ENCODE data around the gene SEC22A. TPM values are rescaled to one million over a fixed set of nuclear protein-coding genes. Genes with fewer than 3 reads are reported as not detected.

The SEC22A gene
- total and polyA plus RNA-seq, 5 experiments from 2014 or later: 6.7 to 19.8 (median 12.7) TPM

- Mint-ChIP-seq H3K4me3 (no peak overlapping the region), H3K27me3 (peaks cover 1 to 19% (median 8%) of the 10 kb centered on the region in 5 donors), H3K27ac (no peak overlapping the region), H3K9me3 (no peaks in the 10 kb centered on the region), H3K36me3 (no peaks in the 10 kb centered on the region), H3K4me1 (no peaks in the 10 kb centered on the region)
- ATAC-seq (no peak), DNase-seq (peak in 1 of 10 donors; percentile 44)
- POLR2A ChIA-PET: interaction anchor here (0.6 kb wide), 2 partner anchors 79 to 179 kb away, joined by 3 read pairs; no protein-coding TSS in a partner anchor
Observed at GRCh38 chr3:123305192-123305591, 103.4 kb downstream of the SEC22A start.

- Mint-ChIP-seq H3K36me3 (no peaks in the 10 kb centered on the region), H3K9me3 (no peaks in the 10 kb centered on the region), H3K27ac (no peak overlapping the region), H3K4me1 (no peaks in the 10 kb centered on the region), H3K4me3 (no peak overlapping the region), H3K27me3 (peaks cover 1 to 19% (median 8%) of the 10 kb centered on the region in 5 donors)
- DNase-seq: no peak
- POLR2A ChIA-PET: no interaction called here
- no peak for ATAC-seq
Observed at GRCh38 chr3:123307064-123307463, 105.3 kb downstream of the SEC22A start.

DNA sequence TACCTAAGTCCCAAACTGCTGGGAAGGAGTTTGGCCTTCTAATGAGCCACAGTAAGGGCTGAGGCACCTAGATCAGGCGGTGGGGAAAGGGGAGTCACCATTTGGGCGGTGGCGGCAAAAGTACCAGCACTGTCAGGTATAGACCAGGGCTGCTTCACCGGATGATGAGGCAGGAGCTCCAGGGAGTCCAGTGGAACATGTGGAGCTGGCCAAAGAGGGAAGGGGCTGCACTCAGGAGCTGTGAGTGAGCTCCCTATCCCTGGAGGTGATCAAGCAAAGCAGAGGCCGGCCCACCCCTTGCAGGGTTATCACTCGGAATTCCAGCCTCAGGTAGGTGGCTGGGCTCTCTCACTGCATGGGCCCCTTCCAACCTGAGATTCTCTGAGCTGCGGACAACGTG is 108.4 kb downstream of the SEC22A start:
- no peak for DNase-seq
- H3K9me3 Mint-ChIP-seq: no peaks in the 10 kb centered on the region
- H3K27ac Mint-ChIP-seq: no peak overlapping the region
- H3K36me3 Mint-ChIP-seq: no peaks in the 10 kb centered on the region
- ATAC-seq: no peak
- H3K4me3 Mint-ChIP-seq: no peak overlapping the region
- peaks cover 0 to 2% (median 0%) of the 10 kb centered on the region in 4 donors for H3K4me1 Mint-ChIP-seq
- peaks cover 0 to 13% (median 5%) of the 10 kb centered on the region in 5 donors for H3K27me3 Mint-ChIP-seq
- POLR2A ChIA-PET: no interaction called here

GRCh38 chr3:123310741-123311140 is 109.0 kb downstream of the SEC22A start:
- no peaks in the 10 kb centered on the region for H3K36me3 Mint-ChIP-seq
- DNase-seq (no peak), ATAC-seq (no peak)
- H3K4me1 Mint-ChIP-seq: peaks cover 0 to 2% (median 0%) of the 10 kb centered on the region in 4 donors
- H3K9me3 Mint-ChIP-seq: no peaks in the 10 kb centered on the region
- no peak overlapping the region for H3K4me3 Mint-ChIP-seq
- no peak overlapping the region for H3K27ac Mint-ChIP-seq
- POLR2A ChIA-PET: no interaction called here
- peaks cover 0 to 12% (median 5%) of the 10 kb centered on the region in 5 donors for H3K27me3 Mint-ChIP-seq

- no peaks in the 10 kb centered on the region for H3K9me3 Mint-ChIP-seq
- H3K4me3 Mint-ChIP-seq: no peak overlapping the region
- no peaks in the 10 kb centered on the region for H3K36me3 Mint-ChIP-seq
- POLR2A ChIA-PET: no interaction called here
- peaks cover 0 to 2% (median 0%) of the 10 kb centered on the region in 4 donors for H3K4me1 Mint-ChIP-seq
- ATAC-seq: no peak
- DNase-seq: no peak
- peaks cover 0 to 10% (median 5%) of the 10 kb centered on the region in 5 donors for H3K27me3 Mint-ChIP-seq
- no peak overlapping the region for H3K27ac Mint-ChIP-seq
Observed at GRCh38 chr3:123311201-123311600, 109.5 kb downstream of the SEC22A start.

DNA sequence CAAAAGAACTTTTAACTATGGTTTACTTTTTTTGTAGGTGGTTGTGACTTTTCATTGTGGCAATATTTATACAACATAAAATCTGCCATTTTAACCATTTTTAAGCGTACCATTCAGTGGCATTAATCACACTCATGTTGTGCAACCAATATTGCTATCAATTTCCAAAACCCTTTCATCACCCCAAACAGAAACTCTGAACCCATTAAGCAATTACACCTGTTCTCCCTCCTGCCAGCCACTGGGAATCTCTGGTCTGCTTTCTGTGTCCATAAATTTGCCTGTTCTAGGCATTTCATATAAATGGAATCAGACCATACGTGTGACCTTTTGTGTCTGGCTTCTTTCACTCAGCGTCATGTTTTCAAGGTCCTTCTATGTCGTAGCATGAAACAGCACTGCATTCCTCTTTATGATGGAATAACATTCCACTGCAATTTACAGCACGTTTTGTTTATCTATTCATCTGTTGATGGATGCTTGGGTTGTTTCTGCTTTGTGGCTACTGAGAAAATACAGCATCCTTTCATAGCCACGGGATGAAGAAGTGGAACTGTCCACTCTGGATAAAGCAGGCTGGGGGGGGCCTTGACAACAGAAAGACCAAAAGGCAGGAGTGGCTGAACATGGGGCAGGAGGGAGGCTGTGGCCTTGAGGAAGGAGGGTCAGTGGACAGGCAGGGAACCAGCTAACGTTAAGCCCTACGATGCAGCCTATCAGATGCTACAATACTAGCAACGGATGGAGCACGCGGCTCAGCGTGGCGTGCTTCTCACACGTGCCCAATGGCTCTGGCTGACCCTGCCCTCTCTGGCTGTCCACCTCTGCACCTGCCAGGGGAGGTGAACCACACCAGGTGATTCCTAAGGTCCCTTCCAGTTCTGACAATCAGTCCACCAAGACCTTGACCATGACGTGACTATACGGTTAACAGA is 110.9 kb downstream of the SEC22A start:
- Mint-ChIP-seq H3K27ac (no peak overlapping the region), H3K9me3 (no peaks in the 10 kb centered on the region), H3K4me1 (peaks cover 0 to 2% (median 0%) of the 10 kb centered on the region in 4 donors), H3K27me3 (peaks cover 0 to 10% (median 5%) of the 10 kb centered on the region in 5 donors), H3K4me3 (no peak overlapping the region), H3K36me3 (no peaks in the 10 kb centered on the region)
- no peak for ATAC-seq
- no peak for DNase-seq
- POLR2A ChIA-PET: no interaction called here

DNA sequence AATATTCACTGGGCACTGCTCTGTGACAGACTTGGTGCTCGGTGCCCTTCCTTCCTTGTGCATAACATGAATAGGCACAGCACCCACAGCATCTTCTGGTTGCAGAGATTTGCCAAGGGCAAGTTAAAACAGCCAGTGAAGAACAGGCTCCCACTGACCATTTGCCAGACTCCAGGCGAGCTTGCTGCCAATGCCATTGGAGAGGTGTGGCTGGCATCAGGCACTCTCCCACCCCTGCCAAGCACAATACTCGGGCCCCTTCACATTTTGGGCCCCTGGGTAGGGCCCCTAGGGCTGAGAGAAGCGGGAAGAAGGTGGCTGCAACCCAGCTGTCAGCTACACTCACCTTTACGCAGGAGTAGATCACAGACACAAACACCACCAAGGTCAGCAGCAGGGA is 112.1 kb downstream of the SEC22A start:
- peaks cover 0 to 2% (median 0%) of the 10 kb centered on the region in 4 donors for H3K4me1 Mint-ChIP-seq
- no peaks in the 10 kb centered on the region for H3K36me3 Mint-ChIP-seq
- no peaks in the 10 kb centered on the region for H3K9me3 Mint-ChIP-seq
- no peak overlapping the region for H3K27ac Mint-ChIP-seq
- DNase-seq: no peak
- POLR2A ChIA-PET: no interaction called here
- peaks cover 0 to 17% (median 4%) of the 10 kb centered on the region in 5 donors for H3K27me3 Mint-ChIP-seq
- ATAC-seq: no peak
- H3K4me3 Mint-ChIP-seq: no peak overlapping the region

- no peaks in the 10 kb centered on the region for H3K9me3 Mint-ChIP-seq
- H3K27ac Mint-ChIP-seq: peak overlapping the region in 1 of 10 donors; percentile 6
- POLR2A ChIA-PET: no interaction called here
- DNase-seq (no peak), ATAC-seq (no peak)
- H3K36me3 Mint-ChIP-seq: no peaks in the 10 kb centered on the region
- H3K27me3 Mint-ChIP-seq: peaks cover 0 to 15% (median 4%) of the 10 kb centered on the region in 5 donors
- H3K4me1 Mint-ChIP-seq: peaks cover 0 to 2% (median 0%) of the 10 kb centered on the region in 4 donors
- no peak overlapping the region for H3K4me3 Mint-ChIP-seq
Observed at GRCh38 chr3:123314359-123315270, 112.9 kb downstream of the SEC22A start.

GRCh38 chr3:123315271-123315595 is 113.5 kb downstream of the SEC22A start:
- no peak for DNase-seq
- Mint-ChIP-seq H3K4me1 (peaks cover 0 to 2% (median 0%) of the 10 kb centered on the region in 4 donors), H3K9me3 (no peaks in the 10 kb centered on the region), H3K27ac (no peak overlapping the region), H3K4me3 (no peak overlapping the region), H3K27me3 (peaks cover 0 to 13% (median 4%) of the 10 kb centered on the region in 5 donors), H3K36me3 (no peaks in the 10 kb centered on the region)
- no peak for ATAC-seq
- POLR2A ChIA-PET: no interaction called here

DNA sequence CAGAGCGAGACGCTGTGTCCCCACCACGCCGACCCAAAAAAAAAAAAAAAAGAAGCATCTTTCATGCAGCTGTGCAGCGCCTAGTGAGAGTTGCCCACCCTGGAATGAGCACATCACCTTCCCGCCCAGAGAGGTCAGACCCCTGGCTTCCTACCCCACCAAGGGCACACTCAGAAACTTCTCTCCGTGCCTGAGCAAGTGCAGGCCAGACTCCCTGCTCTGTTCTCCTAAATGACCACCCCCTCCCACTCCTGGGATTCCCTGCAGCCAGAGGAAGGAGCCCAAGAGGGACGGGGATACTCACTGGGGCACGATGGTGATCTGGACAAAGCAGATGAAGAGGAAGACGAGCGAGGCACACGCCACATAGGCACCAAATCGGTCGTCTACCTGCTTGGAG is 116.0 kb downstream of the SEC22A start:
- POLR2A ChIA-PET: no interaction called here
- DNase-seq (no peak), ATAC-seq (no peak)
- H3K27ac Mint-ChIP-seq: no peak overlapping the region
- H3K36me3 Mint-ChIP-seq: no peaks in the 10 kb centered on the region
- H3K4me1 Mint-ChIP-seq: peaks cover 0 to 2% (median 0%) of the 10 kb centered on the region in 4 donors
- H3K27me3 Mint-ChIP-seq: peaks cover 0 to 18% (median 5%) of the 10 kb centered on the region in 5 donors
- no peak overlapping the region for H3K4me3 Mint-ChIP-seq
- H3K9me3 Mint-ChIP-seq: no peaks in the 10 kb centered on the region

- Mint-ChIP-seq H3K27ac (no peak overlapping the region), H3K36me3 (no peaks in the 10 kb centered on the region), H3K4me3 (no peak overlapping the region), H3K9me3 (no peaks in the 10 kb centered on the region), H3K27me3 (peaks cover 0 to 23% (median 6%) of the 10 kb centered on the region in 5 donors), H3K4me1 (peaks cover 0 to 2% (median 0%) of the 10 kb centered on the region in 4 donors)
- POLR2A ChIA-PET: no interaction called here
- ATAC-seq (no peak), DNase-seq (no peak)
Observed at GRCh38 chr3:123318374-123318773, 116.6 kb downstream of the SEC22A start.

DNA sequence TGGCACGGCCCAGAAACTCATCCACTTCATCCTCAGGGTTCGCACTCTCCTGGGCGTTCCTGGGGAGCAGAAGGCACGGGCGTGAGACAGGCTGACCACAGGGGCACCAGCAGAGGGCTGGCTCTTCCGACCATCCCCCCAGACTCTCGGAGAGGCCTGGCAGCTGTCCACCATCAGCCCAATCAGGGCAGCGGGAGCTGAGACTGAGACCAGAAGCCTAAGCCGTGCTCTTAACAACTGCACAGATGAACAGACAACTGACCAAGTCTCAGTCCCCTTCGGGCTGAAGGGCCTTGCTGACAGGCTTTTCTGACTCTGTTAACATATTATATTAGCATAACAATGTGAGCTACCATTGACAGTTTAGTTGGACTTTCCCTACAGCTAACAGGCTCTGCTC is 118.0 kb downstream of the SEC22A start:
- Mint-ChIP-seq H3K9me3 (no peaks in the 10 kb centered on the region), H3K27ac (no peak overlapping the region), H3K4me3 (no peak overlapping the region), H3K36me3 (no peaks in the 10 kb centered on the region), H3K27me3 (peaks cover 0 to 22% (median 4%) of the 10 kb centered on the region in 5 donors), H3K4me1 (no peaks in the 10 kb centered on the region)
- DNase-seq (no peak), ATAC-seq (no peak)
- POLR2A ChIA-PET: no interaction called here

- H3K9me3 Mint-ChIP-seq: no peaks in the 10 kb centered on the region
- no peak for DNase-seq
- H3K4me3 Mint-ChIP-seq: no peak overlapping the region
- H3K27me3 Mint-ChIP-seq: peaks cover 0 to 17% (median 3%) of the 10 kb centered on the region in 5 donors
- H3K36me3 Mint-ChIP-seq: no peaks in the 10 kb centered on the region
- H3K27ac Mint-ChIP-seq: no peak overlapping the region
- POLR2A ChIA-PET: no interaction called here
- ATAC-seq: no peak
- no peaks in the 10 kb centered on the region for H3K4me1 Mint-ChIP-seq
Observed at GRCh38 chr3:123320221-123320620, 118.5 kb downstream of the SEC22A start.
